Placental pericyte (primary cell): ENCODE results near the gene ACSF3. TPM values are rescaled to one million over a fixed set of nuclear protein-coding genes. Genes with fewer than 3 reads are reported as not detected.

Source experiments
- total RNA-seq: library from RNA; depleted of rRNA; stranded (reverse); fragments of >200 nt; gene quantifications from 2 replicates; pipeline ENCODE4 v1.2.3, GENCODE V29; 2012

Gene ACSF3
- 23.0 and 25.9 TPM in 2 replicates for total RNA-seq

DNA sequence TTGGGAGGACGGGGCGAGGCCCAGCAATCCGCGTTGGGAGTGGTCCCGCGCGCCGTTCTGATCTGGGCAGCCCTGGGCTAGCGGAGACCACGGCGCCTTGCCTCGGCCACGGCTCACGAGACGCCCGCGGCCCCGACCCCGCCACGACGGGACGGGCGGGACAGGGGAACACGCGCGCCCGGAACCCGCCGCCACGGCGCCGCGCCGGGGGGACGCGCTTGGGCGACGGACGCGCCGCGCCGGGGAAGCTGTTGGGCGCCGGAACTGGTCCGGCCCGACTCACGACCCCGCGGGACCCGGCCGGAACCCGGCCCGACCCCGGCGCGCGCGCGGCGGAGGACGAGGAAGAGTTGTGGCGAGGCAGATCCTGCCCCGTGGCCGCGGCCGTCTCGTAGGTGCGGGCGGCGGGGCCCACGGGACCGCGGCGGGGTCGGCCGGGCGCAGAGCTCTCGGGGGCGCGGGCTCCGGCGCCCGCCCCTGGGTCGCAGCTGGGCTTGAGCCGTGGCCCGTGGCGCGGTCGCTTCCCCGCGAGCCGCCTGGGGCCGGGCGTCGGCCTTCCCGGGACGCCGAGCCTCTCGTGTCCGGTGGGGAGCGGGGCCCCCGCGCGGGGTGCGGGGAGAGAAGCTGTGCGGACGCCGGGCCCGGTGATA lies at the start of gene ACSF3:
ACSF3 (plus strand) TSS at position 251 of the 650 bp plus-strand sequence. CDS start 6,830 bp downstream, outside the sequence.

DNA sequence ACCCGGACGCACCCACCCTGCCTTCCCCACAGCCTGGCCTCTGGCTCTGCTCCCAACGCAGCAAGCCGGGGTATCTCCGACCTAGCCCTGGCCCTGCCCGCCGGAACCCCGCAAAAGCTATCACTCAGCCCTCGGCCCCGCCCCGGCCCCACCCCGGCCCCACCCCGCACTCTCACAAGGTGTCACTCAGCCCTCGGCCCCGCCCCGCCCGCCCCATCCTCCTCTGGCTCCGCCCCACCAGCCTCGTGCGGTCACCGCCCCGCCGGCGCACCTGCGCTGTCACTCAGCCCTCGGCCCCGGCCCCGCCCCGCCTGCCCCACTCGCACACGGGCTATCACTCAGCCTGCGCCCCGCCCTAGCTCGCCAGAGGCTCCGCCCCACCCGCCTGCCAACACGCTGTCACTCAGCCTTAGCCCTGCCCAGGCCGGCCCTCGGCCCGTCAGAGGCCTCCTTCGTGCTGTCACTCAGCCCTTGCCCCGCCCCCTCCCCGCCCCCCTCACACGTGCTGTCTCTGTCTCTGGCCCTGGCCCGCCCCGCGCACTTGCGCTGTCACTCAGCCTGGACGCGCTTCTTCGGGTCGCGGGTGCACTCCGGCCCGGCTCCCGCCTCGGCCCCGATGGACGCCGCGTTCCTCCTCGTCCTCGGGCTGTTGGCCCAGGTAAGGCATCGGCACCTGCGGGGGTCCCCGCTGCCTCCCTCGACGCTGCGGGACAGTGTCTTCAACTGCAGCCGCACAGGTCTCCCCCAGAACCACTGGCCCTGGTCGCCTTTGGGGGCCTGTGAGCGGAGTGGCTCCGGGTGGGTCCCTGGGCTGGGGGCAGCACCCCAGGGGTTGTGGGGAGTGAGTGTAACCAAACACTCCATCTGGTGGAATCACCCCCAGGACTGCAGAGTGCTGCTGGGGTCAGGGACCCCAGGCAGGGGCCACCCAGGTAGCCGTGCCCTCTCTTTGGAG lies 77.8 kb downstream of the ACSF3 start, which contains the start of gene CDH15:
CDH15 (plus strand) TSS at position 533 of the 955 bp plus-strand sequence; CDS start at position 617, 84 bp downstream.

DNA sequence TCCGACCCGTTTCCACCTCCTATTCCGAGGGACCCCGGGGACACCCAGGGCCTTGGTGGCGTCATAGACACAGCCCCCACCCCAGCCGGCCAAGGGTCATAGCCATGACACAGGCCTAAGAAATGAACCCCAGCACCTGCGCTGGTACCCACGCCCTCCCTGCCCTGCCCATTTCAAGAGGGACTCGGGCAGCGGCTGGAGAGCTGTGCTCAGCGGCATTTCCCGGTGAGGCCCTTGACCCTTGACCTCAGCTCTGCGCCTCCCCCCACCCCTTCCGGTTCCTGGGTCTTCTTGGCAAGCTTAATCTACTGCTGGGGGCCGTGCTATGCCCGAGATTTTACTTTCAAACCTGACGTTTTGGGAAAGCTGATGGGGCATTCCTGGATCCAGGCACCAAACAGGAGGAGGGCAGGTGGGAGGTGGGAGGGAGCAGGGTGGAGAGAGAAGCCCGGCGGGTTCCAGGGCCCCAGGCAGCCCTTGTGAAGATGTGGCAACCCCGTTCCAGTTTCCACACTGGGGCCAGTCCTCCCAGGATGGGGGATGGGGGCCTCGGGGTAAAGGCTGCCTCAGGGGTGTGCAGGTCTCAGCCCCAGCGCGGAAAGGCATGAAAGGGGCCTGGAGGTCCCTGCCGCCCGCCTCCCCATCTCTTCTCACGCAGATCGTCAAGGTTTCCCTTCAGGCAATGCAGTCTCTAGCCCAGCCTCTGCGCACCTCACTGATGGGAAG lies 106.6 kb downstream of the ACSF3 start, which contains the start of gene SLC22A31:
SLC22A31 (minus strand) TSS at position 414 of the 726 bp plus-strand sequence; CDS start at position 378, 36 bp downstream.

Other genes starting within 250 kb of the ACSF3 start
- gene GALNS, start 236.9 kb upstream of the ACSF3 start, total RNA-seq: 31.1 and 43.8 TPM in 2 replicates
- gene TRAPPC2L, start 236.7 kb upstream of the ACSF3 start, total RNA-seq: 35.1 and 78.1 TPM in 2 replicates
- not detected in 2 replicates for gene PABPN1L, start 227.2 kb upstream of the ACSF3 start, total RNA-seq
- not detected in 2 replicates for gene CBFA2T3, start 116.6 kb upstream of the ACSF3 start, total RNA-seq
- gene CDH15, start 77.9 kb downstream of the ACSF3 start, total RNA-seq: 0.14 and 0.66 TPM in 2 replicates
- 0.57 and 2.2 TPM in 2 replicates for gene SLC22A31, start 106.7 kb downstream of the ACSF3 start, total RNA-seq
- gene ZNF778, start 123.9 kb downstream of the ACSF3 start, total RNA-seq: 8.3 and 10.3 TPM in 2 replicates